PFSK-1 (cell line): Measurements from ENCODE around the gene ADARB1.

Experiments
- FOXP2 ChIP-seq: optimal IDR thresholded peaks from 2 replicates; pipeline ENCODE3; 2011; ENCODE audit warnings: borderline replicate concordance, control low read depth, inconsistent platforms; ENCODE audit not compliant: insufficient read depth; ENCODE audit errors: extremely low read length, extremely low read depth
- POLR2AphosphoS5 ChIP-seq: IDR thresholded peaks from 2 replicates; pipeline ENCODE4 v1.6.1; 2012; ENCODE audit warnings: low read depth, mild to moderate bottlenecking, control low read depth, low read length, moderate library complexity
- SIN3A ChIP-seq: IDR thresholded peaks from 2 replicates; pipeline ENCODE4 v1.6.1; 2012; ENCODE audit warnings: mild to moderate bottlenecking, low read length, moderate library complexity, borderline replicate concordance; ENCODE audit not compliant: insufficient read depth
- TAF1 ChIP-seq: IDR thresholded peaks from 2 replicates; pipeline ENCODE4 v1.6.1; 2012; ENCODE audit warnings: low read length, control low read depth, borderline replicate concordance; ENCODE audit not compliant: insufficient read depth
- TF ChIP-seq, protein P1 (sequence below), 2 experiments: IDR thresholded peaks; 2 replicates each; pipeline versions ENCODE4 v1.6.1 to v1.8.0; 2011 to 2012; ENCODE audit warnings: low read depth in 2 of 2, low read length in 2 of 2, control low read depth in 1 of 2, inconsistent platforms in 1 of 2, mild to moderate bottlenecking in 1 of 2, moderate library complexity in 1 of 2; ENCODE audit not compliant: insufficient read depth in 1 of 2

ADARB1 gene

DNA sequence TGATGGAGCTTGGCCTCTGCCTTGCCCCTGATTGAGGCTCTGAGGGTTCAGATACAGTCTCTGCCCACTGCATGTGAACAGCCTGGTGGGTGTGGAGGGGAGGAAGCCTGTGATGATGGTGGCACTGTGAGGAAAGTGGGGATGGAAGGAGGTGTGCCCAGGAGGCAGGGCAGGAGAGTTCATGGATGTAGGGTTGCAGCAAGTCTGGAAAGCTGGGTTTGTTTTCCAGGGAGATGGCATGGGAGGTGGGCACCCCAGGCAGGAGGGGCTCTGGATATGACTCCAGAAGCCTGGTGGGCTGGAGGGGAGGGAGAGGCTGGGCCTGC lies 63.2 kb downstream of the ADARB1 start:
- TF ChIP-seq TAF1 = no peak
- no peak for TF ChIP-seq POLR2AphosphoS5
- TF ChIP-seq FOXP2 = no peak
- TF ChIP-seq, protein P1, sequence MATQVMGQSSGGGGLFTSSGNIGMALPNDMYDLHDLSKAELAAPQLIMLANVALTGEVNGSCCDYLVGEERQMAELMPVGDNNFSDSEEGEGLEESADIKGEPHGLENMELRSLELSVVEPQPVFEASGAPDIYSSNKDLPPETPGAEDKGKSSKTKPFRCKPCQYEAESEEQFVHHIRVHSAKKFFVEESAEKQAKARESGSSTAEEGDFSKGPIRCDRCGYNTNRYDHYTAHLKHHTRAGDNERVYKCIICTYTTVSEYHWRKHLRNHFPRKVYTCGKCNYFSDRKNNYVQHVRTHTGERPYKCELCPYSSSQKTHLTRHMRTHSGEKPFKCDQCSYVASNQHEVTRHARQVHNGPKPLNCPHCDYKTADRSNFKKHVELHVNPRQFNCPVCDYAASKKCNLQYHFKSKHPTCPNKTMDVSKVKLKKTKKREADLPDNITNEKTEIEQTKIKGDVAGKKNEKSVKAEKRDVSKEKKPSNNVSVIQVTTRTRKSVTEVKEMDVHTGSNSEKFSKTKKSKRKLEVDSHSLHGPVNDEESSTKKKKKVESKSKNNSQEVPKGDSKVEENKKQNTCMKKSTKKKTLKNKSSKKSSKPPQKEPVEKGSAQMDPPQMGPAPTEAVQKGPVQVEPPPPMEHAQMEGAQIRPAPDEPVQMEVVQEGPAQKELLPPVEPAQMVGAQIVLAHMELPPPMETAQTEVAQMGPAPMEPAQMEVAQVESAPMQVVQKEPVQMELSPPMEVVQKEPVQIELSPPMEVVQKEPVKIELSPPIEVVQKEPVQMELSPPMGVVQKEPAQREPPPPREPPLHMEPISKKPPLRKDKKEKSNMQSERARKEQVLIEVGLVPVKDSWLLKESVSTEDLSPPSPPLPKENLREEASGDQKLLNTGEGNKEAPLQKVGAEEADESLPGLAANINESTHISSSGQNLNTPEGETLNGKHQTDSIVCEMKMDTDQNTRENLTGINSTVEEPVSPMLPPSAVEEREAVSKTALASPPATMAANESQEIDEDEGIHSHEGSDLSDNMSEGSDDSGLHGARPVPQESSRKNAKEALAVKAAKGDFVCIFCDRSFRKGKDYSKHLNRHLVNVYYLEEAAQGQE (IDR thresholded peaks at IDR 0.05; ENCODE audit: insufficient read depth in 1 of 2, low read depth in 2 of 2, low read length in 2 of 2) = no peak
- TF ChIP-seq SIN3A = no peak

DNA sequence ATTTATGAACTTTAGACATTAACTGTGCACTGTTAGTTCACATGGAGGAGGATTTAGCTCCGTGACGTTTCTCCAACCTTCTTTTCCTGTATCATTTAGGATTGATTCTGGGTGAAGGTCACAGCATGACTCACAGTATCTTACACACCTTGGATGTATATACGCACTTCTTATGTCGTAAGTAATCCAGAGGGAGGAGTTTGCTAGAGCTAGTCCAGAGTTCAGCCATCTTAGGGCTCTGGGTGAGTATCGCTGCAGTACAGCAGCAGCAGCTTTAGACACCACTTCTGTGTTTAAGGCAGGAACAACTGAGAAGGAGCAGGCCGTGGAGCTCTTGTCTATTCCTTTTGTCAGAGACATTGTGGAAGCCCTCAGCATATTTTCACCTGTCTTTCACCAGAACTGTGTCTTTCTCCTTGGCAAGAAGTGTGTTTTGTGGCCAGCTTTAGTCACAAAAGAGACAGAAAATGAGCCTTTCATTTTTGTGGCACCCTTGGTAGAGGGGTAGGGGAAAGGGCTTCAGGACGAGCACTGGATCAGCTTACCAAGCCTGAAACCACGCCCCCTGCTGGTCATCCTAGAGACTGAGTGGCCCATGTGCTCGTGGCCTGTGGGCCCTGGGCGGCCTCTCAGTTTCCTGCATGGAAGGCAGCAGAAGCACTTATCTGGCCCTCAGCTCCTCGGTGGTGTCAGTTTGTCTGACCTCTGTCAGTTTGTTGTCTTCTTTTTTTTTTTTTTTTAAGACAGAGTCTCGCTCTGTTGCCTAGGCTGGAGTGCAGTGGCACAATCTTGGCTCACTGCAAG lies 64.0 kb downstream of the ADARB1 start:
- TF ChIP-seq POLR2AphosphoS5 (no peak), TAF1 (no peak), FOXP2 (no peak), SIN3A (no peak)
- TF ChIP-seq, protein P1 (IDR thresholded peaks at IDR 0.05; ENCODE audit: insufficient read depth in 1 of 2, low read depth in 2 of 2, low read length in 2 of 2) = no peak

DNA sequence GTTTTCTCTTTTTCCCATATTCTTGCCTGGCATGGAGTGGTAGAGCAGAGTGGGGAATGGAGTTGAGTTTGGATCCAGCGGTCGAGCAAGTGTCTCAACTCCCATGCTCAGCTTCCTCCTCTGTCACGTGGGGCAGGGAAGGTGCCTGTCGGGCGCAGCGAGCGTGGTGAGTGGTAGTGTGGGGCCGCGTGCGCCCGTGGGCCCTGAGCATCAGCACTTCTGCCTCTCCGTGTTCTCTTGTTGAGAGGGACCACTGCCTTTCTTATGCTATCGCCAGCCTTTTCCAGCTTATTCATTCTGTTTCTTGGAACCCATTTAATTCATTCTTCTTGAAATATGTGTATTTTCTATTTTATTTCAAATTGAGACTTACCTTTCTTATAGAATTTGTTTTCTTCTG lies 65.1 kb downstream of the ADARB1 start:
- no peak for TF ChIP-seq SIN3A
- no peak for TF ChIP-seq POLR2AphosphoS5
- TF ChIP-seq TAF1 = no peak
- TF ChIP-seq FOXP2 = no peak
- TF ChIP-seq, protein P1 (IDR thresholded peaks at IDR 0.05; ENCODE audit: insufficient read depth in 1 of 2, low read depth in 2 of 2, low read length in 2 of 2) = no peak

DNA sequence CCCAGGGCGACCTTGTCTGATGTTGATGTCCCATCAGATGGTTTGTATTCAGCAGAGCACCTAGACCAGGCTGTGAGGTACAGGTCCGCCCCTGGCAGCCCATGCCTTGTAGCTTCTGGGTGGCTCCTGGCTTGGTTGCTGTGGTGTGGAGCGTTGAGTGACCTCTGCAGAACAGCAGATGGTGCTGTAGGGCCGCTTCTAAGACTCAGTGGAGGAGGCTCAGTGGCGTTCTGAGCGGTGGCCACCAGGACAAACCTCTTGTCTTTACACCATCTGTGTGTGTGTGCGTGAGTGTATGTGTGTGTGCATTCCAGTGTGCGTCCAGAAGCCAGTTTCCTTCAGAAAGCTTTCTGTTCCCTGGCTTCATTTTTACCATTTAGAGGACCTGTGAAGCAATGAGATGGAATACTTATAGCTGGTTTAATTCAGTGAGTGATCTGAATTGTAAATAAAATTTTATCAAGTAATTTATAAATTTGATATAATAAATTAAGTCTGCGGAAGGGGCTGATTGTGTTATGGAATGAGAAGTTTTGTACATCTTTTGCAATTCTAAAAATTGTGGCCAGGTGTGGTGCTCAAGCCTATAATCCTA lies 66.1 kb downstream of the ADARB1 start:
- TF ChIP-seq, protein P1 (IDR thresholded peaks at IDR 0.05; ENCODE audit: insufficient read depth in 1 of 2, low read depth in 2 of 2, low read length in 2 of 2) = no peak
- TF ChIP-seq FOXP2 = peak; percentile 59

DNA sequence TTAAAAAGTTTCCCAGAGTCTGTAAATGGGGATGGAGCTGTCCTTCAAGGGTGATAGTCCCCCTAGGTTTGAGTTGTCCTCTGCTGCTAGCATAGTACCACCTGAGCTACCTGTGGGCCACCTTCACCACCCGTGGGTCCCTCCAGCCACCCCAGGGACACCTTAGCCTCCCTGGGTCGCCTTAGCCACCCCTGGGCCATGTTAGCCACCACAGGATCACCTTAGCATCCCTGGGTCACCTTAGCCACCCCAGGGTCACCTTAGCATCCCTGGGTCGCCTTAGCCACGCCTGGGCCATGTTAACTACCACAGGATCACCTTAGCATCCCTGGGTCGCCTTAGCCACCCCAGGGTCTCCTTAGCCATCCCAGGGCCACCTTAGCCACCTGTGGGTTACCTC lies 67.1 kb downstream of the ADARB1 start:
- TF ChIP-seq POLR2AphosphoS5 = no peak
- TF ChIP-seq FOXP2 = no peak
- no peak for TF ChIP-seq TAF1
- TF ChIP-seq, protein P1 (IDR thresholded peaks at IDR 0.05; ENCODE audit: insufficient read depth in 1 of 2, low read depth in 2 of 2, low read length in 2 of 2) = no peak
- no peak for TF ChIP-seq SIN3A
